Activated T-cell treated with anti-CD3 and anti-CD28 coated beads for 4 hours (primary cell): ENCODE measurements around the gene GRIN2D.
"Not testable (repeated sequence)": the region's sequence is repeated elsewhere in the genome, so short reads cannot be mapped to it uniquely, and the experiment has no call there.

Experiments
- DNase-seq: peaks from one replicate; pipeline ENCODE4 v3.0.0-alpha.2; 2020

Gene GRIN2D

GRCh38 chr19:48372904-48373303 is 20.6 kb upstream of the GRIN2D start:
- DNase-seq: no peak

DNA sequence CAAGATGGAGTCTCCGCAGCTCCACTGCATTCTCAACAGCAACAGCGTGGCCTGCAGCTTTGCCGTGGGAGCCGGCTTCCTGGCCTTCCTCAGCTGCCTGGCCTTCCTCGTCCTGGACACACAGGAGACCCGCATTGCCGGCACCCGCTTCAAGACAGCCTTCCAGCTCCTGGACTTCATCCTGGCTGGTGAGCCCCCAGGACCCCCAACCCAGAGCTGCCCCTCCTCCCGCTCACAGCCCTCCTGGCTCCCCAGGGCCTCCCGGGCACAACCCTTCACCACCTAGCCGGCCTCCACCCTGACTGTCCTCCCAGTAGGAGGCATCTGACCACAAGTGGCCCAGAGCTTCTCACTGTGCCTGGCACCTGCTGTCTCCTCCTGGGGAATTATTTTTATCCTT is 19.9 kb upstream of the GRIN2D start:
- DNase-seq: no peak

- DNase-seq: no peak
These were observed 15.3 kb upstream of the GRIN2D start for GRCh38 chr19:48378194-48378570.

DNA sequence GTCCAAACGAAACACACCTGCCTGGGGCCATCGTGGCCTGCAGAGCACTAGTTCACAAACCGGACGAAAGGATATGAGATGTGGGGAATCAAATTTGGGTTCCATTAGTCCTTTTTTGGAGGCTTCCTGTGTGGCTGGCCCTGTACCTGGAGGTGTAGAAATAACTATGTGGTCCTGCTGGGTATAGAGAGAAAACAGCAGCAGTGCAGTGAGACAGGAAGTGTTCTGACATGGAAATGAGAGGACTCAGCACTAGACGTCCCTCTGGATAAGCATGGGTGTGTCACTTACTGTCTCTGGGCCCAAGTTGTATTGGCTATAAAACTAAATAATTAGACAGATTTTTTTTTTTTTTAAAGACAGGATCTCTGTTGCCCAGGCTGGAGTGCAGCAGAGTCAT is 14.4 kb upstream of the GRIN2D start:
- DNase-seq: no peak

DNA sequence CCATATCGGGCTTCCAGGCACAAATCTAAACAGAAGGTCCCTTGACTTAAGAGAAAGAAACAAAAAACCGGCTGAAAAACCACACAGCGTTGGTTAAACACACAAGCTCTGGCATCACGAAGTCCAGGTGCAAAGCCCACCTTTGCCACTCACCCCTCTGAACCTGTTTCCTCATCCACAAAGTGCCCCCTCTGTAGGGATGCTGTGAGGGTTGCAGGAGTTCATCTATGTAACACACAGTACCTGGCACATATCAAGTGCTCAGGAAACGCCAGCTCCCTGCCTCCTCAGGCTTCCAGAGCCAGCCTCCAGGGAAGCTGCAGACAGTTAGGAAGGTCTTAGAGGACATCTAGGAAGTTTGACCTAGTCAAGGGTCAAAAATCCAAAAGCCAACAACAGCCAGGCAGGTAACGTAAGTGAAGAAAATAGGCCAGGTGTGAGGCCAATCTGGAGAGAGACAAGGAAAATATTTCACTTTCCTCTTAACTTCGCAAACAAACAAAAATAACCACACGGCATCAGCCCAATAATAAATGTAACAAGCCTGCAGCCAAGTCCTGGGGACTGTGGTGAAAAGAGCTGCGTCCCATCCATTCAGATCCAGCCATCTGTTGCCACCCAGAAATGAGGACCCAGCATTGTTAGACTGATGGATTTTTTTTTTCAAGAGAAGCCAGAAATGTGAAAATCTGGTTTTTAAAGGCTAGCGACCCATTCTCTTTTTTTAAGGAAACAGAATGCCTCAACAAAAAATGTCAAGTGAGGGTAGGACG is 12.1 kb upstream of the GRIN2D start:
- DNase-seq: no peak

- DNase-seq: no peak
These were observed 11.2 kb upstream of the GRIN2D start for GRCh38 chr19:48382286-48382685.

- no peak for DNase-seq
These were observed 7.9 kb upstream of the GRIN2D start for GRCh38 chr19:48385461-48386087.

GRCh38 chr19:48386981-48387380 is 6.5 kb upstream of the GRIN2D start:
- DNase-seq: no peak

GRCh38 chr19:48390188-48391099 is 3.0 kb upstream of the GRIN2D start:
- DNase-seq: peak; percentile 49

GRCh38 chr19:48391100-48392005 is 2.1 kb upstream of the GRIN2D start, which contains the start of gene KDELR1:
Gene KDELR1 (minus strand): TSS chr19:48391551. CDS start chr19:48391358, 193 bp downstream.
- peak; percentile 66 for DNase-seq

GRCh38 chr19:48392006-48392344 is 1.5 kb upstream of the GRIN2D start:
- DNase-seq: not testable (repeated sequence)

- no peak for DNase-seq
These were observed 459 bp upstream of the GRIN2D start for GRCh38 chr19:48392860-48393558.

DNA sequence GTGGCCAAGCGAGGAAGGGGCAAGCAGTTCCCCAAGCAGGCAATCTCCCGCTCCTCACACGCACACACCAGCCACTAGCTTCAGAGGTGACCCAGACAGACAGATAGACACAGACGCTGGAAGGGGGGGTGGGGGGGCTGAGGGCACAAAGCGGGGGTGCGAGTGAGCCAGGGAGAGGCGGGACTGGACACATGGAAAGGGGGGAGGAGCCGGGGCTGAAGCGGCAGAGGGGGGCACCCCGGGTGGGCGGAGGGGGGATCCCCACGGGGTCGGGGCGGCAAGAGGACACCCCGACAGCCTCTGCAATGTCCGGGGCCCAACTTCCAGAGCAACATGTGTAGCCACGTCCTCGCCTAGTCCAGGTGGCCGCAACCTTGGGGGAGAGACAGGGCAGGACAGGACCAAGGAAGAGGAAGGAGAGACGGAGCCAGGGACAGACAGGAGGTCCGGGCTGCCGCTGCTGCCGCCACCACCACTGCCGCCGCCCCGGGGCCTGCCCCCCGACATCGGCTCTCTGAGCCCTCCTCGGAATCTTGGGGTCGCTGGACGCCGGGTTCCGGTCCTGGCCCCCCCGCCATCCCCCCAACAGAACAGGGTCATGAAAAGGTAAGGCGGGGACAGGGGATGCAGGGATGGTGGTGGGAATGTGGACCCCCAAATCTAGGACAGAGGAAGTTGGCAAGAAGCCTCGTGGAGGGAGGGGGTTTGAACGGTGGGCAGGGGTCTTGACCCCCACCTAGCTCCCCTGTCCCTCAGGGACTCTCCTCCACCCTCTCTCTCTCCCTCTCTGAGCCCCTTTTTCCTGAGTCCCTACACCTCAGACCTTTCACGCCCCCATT is 1.1 kb downstream of the GRIN2D start:
- no peak for DNase-seq

GRCh38 chr19:48395170-48395455 is 1.6 kb downstream of the GRIN2D start:
- no peak for DNase-seq

- no peak for DNase-seq
These were observed 2.0 kb downstream of the GRIN2D start for GRCh38 chr19:48395499-48395898.

GRCh38 chr19:48396016-48396823 is 2.8 kb downstream of the GRIN2D start:
- no peak for DNase-seq

DNA sequence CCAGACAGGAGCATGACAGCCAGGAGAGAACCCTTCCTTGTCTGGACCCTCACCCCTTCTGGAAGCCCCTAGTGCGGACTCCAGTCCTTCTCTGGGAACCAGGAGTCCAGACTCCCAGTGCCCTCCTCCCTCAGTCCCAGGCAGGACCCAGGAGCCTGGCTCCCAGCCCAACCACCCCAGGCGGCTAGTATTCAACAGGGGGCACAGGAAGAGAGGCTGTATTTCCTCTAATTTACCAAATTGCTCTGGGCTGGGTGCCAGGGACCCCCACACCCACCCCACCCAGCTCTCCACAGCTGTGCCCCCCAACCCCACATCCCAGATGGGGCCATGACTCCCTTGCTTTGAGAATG is 3.3 kb downstream of the GRIN2D start:
- no peak for DNase-seq

DNA sequence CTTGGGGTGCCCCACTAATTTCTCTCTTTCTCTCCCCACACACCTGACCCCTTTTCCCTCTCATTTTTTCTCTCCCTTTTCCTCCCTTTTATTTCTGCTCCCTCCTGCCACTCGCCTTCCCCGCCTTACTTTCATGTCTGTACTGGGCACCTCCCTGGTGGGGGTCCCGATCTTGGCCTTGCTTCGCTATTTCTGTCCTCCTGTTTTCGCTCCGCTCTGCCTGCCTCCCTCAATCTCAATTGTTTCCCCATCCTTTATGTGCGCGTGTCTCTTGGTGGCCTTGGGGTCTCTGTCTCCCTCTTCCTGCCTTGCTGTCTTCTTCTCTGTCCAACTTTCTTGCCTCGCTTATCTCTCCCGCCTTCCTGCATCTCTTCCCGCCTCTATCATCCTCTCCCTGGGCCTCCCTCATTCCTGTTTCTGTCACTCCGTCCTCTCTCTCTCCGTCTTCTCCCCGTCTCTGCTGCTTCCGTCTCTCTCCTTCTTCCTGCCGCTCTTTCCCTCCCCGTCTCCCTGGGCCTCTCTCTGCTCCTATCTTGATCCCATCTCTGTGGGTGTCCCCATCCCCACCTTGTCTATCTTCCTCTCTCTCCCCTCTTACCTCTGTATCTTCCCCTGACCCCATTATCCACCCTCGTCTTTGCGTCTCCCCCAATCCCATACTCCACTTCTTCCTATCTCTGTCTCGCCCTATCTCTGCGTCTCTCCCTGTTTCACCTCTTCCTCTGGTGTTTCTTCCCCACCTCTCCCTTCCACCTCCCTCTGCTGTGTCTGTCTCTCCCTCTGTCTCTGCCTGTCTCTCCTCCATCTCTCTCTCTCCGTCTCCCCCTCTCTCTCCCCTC is 4.0 kb downstream of the GRIN2D start:
- no peak for DNase-seq

DNA sequence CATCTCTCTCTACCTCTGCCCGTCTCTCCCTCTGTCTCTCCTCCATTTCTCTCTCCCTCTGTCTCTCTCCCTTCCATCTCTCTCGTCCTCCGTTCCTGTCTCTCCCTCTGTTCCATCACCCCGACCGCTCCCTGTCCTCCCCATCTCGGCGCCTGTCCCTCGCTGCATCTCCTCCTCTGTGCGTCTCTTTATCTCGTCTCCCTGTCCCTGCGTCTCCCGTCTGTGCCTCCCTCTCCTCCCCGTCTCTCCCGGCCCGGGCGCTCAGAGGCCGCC is 4.6 kb downstream of the GRIN2D start:
- DNase-seq: no peak
